NCI-H2196 (cell line): ENCODE data around the gene WWOX.

ENCODE experiments used
- DNase-seq: peaks from one replicate; lab custom pipeline; 2025; ENCODE audit not compliant: unreplicated experiment; lab: John Stamatoyannopoulos, UW

The WWOX gene

DNA sequence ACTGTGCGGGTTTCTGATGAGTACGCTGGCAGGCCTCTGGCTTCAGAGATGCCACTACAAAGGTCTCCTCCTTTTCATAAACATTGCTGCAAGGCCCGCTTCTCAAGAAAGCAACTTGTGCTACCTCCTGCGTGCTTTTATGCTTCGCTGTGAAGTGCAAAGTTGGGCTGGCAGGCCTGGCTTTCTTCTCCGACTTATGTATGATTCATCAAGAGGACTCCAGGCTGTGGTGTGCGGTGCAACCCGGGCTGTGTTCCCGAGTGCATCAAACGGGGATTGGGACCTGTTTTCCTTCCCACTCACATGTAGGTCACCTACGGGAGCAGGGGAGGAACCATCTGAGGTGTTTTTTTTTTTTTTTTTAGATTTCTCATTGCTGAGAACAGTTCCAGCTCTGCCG, 534.1 kb downstream of the WWOX start:
- DNase-seq: no peak

DNA sequence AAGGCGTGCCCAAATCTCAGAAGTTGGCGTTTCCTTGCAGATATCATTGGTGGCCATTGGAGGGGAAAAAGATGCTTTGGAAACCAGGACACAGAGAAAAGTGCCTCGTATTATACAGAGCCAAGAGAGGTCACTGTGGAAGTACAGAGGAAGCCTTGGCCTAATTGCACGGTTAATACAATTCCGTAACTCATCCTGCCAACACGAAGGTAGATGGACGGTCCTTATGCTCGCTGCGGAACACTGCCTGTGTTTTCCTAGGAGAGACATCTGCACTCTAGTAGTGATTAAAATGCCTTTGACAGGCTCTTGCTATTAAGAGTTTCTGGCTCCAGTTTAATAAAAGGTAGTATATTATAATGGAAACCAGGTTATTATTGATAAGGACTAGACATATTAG, 536.4 kb downstream of the WWOX start:
- DNase-seq: no peak

GRCh38 chr16:78638371-78638770, 538.9 kb downstream of the WWOX start:
- no peak for DNase-seq

DNA sequence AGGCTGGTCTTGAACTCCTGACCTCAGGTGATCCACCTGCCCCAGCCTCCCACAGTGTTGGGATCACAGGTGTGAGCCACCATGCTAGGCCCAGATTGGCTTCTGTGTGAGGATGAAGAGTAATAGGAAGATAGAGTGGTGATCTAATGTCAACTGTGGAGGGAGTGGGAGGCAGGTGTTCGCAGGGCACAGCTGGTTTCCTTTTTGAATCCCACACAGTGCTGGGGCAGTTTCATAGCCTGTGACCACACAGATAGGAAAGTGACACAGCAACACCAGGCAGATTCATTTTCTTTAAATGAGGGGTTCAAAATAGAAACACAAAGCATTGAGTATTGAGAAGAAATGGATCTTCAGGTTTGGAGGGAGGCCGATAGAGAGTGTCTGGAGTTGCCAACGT, 540.3 kb downstream of the WWOX start:
- no peak for DNase-seq

GRCh38 chr16:78640886-78641285, 541.4 kb downstream of the WWOX start:
- DNase-seq: no peak

- no peak for DNase-seq
Observed at GRCh38 chr16:78641433-78641832, 542.0 kb downstream of the WWOX start.

DNA sequence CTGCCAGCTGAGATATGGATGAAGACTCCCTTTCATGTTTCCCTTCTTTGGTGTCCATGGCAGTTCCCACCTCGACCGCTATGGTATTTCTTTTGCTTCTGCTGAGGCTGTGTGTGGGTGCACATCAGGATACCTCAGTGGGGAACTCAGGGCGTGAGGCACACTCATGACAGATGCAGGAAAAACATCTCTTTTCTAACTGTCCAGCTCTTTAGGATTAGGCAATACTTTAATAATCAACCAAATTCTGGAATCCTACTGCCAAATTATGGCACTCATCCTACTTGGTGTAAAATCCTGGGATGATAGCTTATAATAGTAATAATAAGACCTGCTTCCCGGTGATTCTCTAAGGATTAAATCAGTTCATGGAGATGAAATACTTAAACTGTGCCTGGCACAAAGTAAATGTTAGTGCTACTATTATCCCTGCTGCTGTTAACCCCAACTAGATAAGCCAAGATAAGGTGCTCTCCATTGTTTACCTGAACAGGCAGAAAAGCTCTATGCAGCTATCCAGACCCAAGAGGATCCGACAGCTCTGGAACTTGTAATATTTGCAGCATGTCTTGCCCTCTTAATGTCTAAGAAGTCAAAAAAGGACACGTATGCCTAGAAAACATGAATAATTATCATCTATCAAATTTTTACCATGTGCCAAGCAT, 543.3 kb downstream of the WWOX start:
- no peak for DNase-seq

DNA sequence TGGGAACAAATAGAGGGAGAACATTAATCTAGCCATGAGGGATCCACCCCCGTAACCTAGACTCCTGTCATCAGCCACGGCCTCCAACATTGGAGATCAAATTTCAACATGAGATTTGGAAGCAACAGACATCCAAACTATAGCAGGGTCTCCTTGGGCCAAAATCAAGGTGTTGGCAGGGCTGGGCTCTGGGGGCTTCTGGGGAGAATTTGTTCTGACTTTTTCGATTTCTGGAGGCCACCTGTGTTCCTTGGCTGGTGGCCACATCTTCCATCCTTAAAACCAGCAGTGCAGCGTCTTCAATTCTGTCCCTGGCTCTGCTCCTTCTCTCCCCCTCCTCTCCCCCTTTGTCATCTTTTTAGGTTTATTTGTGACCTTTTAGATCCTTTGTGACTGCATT, 546.2 kb downstream of the WWOX start:
- DNase-seq: no peak

DNA sequence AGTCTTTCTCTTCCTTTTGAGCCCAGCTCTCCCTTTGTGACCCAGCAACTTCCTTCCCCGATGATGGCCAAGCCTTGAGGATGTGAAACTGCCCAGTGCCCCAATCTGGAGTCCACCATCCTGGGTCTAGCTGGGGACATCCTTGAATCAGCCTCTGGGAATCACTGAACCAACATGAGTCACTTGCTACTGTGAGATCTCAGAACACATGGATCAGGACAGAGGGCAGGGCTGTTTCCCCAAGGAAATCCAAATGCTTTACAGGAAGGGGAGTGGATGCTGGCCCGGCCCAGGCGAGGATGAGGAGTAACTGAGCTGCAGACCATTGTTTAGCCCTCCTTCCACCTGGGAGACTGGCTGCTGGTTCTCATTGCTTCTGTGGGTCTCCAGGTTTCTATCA, 547.6 kb downstream of the WWOX start:
- DNase-seq: no peak

DNA sequence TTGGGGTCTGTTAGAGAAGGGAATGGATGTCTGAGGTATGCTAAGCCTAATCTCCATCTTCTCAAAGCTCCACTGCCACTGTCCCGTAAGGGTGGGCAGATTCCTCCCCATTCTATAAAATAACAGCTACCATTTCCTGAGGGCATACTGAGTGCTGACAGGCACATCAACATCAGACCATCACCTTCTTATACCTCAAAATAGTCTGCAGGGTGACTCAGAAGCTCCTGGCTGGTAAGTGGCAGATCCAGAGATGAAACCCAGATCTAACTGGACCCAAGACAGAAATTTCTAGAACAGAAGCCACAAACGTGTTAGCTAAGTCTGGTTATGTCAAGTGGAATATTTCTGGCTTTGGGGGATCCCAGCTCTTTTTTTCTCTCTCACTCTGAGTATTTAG, 548.0 kb downstream of the WWOX start:
- DNase-seq: no peak

DNA sequence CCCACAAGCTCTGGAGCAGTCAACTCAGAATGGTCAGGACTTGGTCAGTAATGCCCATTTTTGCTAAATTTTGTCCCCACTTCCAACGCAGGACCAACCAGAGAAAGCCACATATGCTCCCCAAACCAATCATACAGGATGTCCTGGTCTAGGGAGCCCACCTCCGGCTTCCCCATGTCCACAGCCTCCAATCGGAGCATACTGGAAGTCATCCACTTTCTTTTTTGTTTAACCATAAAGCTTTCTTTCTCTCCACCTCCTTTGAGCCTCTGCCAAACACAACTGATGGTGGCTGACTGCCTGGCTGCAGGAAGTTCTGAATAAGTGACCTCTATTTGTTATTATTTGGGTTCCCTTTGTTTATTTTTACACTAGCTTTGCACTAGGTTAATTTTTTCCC, 549.1 kb downstream of the WWOX start:
- peak; percentile 24 for DNase-seq

- DNase-seq: no peak
Observed at GRCh38 chr16:78650339-78651074, 551.1 kb downstream of the WWOX start.

DNA sequence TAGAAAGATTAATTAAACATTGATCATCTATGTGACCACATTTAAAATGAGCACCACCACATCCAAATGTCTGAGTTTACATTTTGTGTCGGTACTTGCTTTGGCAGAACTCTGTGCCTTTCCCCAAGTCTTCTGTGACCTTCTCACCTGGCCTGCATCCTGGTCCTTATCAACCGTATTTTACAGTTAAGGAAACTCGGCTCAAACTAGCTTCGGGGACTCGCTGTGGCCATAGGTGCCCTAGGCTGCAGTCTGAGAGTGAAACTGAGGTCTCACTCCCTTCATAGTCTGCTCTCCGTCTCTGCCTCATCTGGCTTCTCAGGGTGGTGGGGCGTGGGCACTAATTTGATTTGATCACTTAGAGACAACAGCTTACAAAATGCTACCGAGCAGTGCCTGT, 555.5 kb downstream of the WWOX start:
- DNase-seq: no peak

DNA sequence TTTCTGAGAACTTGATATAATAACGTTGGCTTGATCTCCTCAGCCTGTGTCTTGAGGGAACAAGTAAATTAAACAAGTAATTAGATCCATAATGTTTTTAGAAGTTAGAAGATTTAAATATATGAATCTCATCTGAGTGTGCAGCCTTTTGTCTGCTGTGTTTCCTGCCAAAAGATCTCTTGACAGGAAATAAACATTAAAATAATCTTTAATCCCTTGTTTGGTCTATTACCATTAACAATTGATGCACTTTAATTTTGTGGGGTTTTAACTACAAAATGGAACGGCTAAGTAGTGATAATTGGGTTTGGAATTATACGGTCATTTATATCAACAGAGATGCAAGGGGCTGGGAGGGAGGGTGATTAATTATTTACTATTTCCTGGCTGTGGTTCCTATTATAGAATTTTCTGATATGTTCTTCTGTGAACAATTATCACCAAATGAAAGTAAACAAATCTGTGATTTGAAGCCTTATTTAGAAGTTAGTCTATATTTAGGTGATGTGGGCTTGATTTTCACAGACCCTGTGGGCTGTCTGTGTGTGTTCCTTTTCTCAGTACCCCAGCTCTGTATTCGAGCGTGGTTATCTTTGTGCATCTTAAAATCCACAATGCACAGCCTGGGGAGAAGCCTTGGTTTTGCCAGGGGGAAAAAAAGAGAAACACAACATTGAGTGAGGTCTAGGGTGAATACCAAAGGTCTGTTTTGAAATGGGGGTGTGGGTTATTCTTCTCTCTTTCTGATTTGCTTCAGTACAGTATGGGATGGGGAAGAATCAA, 556.1 kb downstream of the WWOX start:
- DNase-seq: no peak

- no peak for DNase-seq
Observed at GRCh38 chr16:78656887-78657286, 557.4 kb downstream of the WWOX start.

DNA sequence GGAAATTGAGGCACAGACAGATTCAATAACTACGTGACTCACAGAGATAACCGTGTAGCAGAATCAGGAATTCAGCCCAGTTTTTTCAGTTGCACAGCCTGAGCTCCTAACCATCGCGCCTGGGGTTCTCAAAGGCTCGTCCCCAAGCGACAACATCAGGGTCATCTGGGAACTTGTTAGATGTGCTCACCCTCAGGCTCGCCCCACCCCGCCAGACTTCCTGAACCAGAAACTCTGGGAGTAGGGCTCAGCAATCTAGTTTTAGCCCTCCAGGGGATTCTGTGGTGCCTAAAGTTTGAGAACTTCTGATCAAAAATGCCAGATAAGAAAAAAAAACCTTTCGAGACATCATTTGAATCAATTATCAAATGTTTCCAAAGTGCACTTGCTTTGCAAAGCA, 559.8 kb downstream of the WWOX start:
- DNase-seq: no peak

DNA sequence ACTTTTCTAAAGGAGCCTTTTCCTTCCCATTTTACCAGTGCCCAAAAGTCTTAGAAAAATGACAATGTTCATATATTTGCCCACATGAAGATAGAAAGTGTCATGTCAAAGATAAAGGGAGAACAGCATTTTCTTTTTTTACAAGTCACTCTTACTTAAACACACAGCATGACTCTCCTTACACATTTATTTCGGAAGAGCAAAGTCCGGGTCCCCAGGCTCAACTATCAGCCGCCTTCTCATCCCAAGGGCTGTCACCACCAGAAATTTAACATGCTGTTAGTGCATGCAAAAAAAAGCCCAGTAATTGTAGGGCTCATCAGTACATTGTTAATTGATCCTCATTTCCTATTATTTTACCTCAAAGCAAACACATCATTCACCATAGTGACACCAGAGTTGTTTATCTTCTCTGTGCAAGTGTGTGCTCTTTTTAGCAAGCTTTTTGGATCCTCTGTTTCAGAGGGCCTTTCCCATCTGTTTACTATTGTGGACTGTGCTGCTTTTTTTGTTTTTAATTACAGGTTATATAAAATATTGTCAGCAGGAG, 560.3 kb downstream of the WWOX start:
- DNase-seq: no peak

- no peak for DNase-seq
Observed at GRCh38 chr16:78660795-78661194, 561.3 kb downstream of the WWOX start.

GRCh38 chr16:78663690-78664089, 564.2 kb downstream of the WWOX start:
- no peak for DNase-seq

GRCh38 chr16:78664811-78665772, 565.6 kb downstream of the WWOX start:
- no peak for DNase-seq

DNA sequence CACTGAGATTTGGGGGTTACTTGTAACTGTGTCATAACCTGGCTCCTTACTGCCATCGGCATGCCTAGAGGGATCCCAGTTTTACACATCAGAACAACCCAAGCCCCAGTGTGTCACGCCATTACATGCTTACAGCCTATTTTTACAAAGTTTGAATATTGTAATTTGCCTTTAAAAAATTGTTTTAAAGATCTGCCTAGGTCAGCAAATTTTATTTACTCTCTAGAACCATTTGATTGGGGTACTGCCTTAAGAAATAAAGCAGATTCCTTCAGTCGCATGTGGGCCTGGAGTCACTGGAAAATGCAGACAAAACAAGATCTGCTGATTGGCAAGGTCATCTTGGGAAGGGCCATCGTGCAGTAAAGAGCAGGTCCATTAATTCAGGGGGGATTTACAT, 566.9 kb downstream of the WWOX start:
- no peak for DNase-seq
